HepG2 (cell line): ENCODE results near the gene CRYZL1. TPM values are rescaled to one million over a fixed set of nuclear protein-coding genes. Genes with fewer than 3 reads are reported as not detected.

ENCODE experiments used
- ATF1 ChIP-seq: IDR thresholded peaks from 2 replicates; pipeline ENCODE4 v1.6.1; 2016; ENCODE audit warnings: mild to moderate bottlenecking, control low read depth
- BCL6 ChIP-seq: IDR thresholded peaks from 2 replicates; pipeline ENCODE4 v1.6.1; 2016; ENCODE audit warnings: missing genetic modification reagents, missing compliant biosample characterization
- DPF2 ChIP-seq: sonication (generic); formaldehyde crosslinking; IDR thresholded peaks from 2 replicates; pipeline ENCODE4 v1.4.0; 2020; ENCODE audit warnings: mild to moderate bottlenecking, low read depth, missing genetic modification reagents, borderline replicate concordance
- FOXA3 ChIP-seq: IDR thresholded peaks from 2 replicates; pipeline ENCODE4 v1.6.1; 2016; ENCODE audit warnings: missing genetic modification reagents, missing compliant biosample characterization
- KAT8 ChIP-seq: IDR thresholded peaks from 2 replicates; pipeline ENCODE4 v1.6.1; 2016; ENCODE audit warnings: missing genetic modification reagents, missing compliant biosample characterization
- KMT2B ChIP-seq: IDR thresholded peaks from 2 replicates; pipeline ENCODE4 v1.6.1; 2016; ENCODE audit warnings: missing genetic modification reagents, missing compliant biosample characterization
- MBD4 ChIP-seq: IDR thresholded peaks from 2 replicates; pipeline ENCODE4 v1.6.1; 2012; ENCODE audit warnings: low read length, inconsistent platforms, borderline replicate concordance
- PHF5A ChIP-seq: IDR thresholded peaks from one replicate; pipeline ENCODE4 v1.6.1; 2018; ENCODE audit warnings: low read depth, missing genetic modification reagents; ENCODE audit not compliant: unreplicated experiment
- SATB2 ChIP-seq: sonication (generic); formaldehyde crosslinking; IDR thresholded peaks from 2 replicates; pipeline ENCODE4 v1.5.0; 2020; ENCODE audit warnings: missing genetic modification reagents
- ZFP1 ChIP-seq: IDR thresholded peaks from 2 replicates; pipeline ENCODE4 v1.6.1; 2016
- ZNF124 ChIP-seq: sonication (generic); formaldehyde crosslinking; IDR thresholded peaks from 2 replicates; pipeline ENCODE4 v1.4.0; 2020; ENCODE audit warnings: missing genetic modification reagents
- polyA plus RNA-seq, 8 experiments: library from polyadenylated mRNA; depleted of rRNA in 3 of 8; stranded (reverse) in 7 of 8; unstranded in 1 of 8; fragments of >200 nt; fragmentation: Illumina TruSeq in 4 of 8; extraction: Trizol in 4 of 8; gene quantifications; 2 replicates each; pipeline versions ENCODE4 v1.2.1 to v1.2.3, GENCODE V29; 2011 to 2016; ENCODE audit warnings: low read depth in 4 of 8, missing spikeins in 1 of 8, mixed read lengths in 1 of 8; ENCODE audit not compliant: insufficient read depth in 1 of 8
- total RNA-seq, 5 experiments: library from RNA; depleted of rRNA; stranded (reverse); fragments of >200 nt; fragmentation: Illumina TruSeq; extraction: Trizol; gene quantifications; 2 replicates each; pipeline ENCODE4 v1.2.3, GENCODE V29; 2016; ENCODE audit warnings: low read depth in 1 of 5
- TF ChIP-seq, protein P1 (sequence below): sonication (generic); formaldehyde crosslinking; IDR thresholded peaks from 2 replicates; pipeline ENCODE4 v1.4.0; 2020; ENCODE audit warnings: missing genetic modification reagents
- TF ChIP-seq, protein P2 (sequence below), 2 experiments: sonication (generic) in 1 of 2; formaldehyde crosslinking in 1 of 2; IDR thresholded peaks; 2 replicates each; pipeline versions ENCODE4 v1.4.0 to v1.6.1; 2016 to 2020; ENCODE audit warnings: borderline replicate concordance in 1 of 2, low read depth in 1 of 2, mild to moderate bottlenecking in 1 of 2, missing genetic modification reagents in 1 of 2
- TF ChIP-seq, protein P3 (sequence below), 2 experiments: fragments of 450-650 bp in 1 of 2; sonication (generic) in 1 of 2; formaldehyde crosslinking; IDR thresholded peaks; 2 replicates each; pipeline versions ENCODE4 v1.5.0 to v1.8.0; 2020 to 2022; ENCODE audit warnings: mild to moderate bottlenecking in 1 of 2, missing genetic modification reagents in 1 of 2
- TF ChIP-seq, protein P4 (sequence below): sonication (generic); formaldehyde crosslinking; IDR thresholded peaks from 2 replicates; pipeline ENCODE4 v1.4.0; 2020; ENCODE audit warnings: missing genetic modification reagents, borderline replicate concordance
- TF ChIP-seq, protein P5 (sequence below): sonication (generic); formaldehyde crosslinking; IDR thresholded peaks from 2 replicates; pipeline ENCODE4 v1.4.0; 2020; ENCODE audit warnings: missing genetic modification reagents

The CRYZL1 gene
- total and polyA plus RNA-seq, 2 of the 13 experiments (the other 11 are each of a cell fraction or from before 2014, with no cell fraction given) = 20.3 to 27.7 TPM

DNA sequence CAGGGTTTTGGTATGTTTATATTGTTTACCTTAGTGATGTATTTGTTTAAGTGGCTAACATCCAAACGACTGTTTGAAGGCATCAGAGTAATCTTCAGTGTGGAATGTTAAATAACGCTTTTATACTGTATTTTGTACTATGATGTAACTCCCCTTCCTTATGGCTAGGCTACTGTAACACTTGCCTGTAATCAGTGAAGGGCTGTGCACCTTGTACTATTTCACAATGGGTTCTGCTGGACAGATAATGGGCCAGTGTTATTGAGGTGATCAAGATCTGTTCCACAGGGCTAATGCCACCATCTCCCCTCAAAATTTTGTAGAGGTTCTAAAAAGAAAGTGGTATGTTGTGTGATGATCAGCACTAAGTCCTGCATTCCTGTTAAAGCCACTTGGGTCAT is 64.8 kb downstream of the CRYZL1 start (continued):
- TF ChIP-seq MBD4 = peak; percentile 73; the same call in 1 of the 2 replicates
- TF ChIP-seq, protein P1, sequence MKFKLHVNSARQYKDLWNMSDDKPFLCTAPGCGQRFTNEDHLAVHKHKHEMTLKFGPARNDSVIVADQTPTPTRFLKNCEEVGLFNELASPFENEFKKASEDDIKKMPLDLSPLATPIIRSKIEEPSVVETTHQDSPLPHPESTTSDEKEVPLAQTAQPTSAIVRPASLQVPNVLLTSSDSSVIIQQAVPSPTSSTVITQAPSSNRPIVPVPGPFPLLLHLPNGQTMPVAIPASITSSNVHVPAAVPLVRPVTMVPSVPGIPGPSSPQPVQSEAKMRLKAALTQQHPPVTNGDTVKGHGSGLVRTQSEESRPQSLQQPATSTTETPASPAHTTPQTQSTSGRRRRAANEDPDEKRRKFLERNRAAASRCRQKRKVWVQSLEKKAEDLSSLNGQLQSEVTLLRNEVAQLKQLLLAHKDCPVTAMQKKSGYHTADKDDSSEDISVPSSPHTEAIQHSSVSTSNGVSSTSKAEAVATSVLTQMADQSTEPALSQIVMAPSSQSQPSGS = peak; percentile 95
- TF ChIP-seq DPF2 (CRISPR knock-in tag) = peak; percentile 93
- TF ChIP-seq ZFP1 (CRISPR knock-in tag) = peak; percentile 90; the same call in 1 of the 2 replicates
- peak; percentile 65; the same call in 1 of the 2 replicates for TF ChIP-seq KAT8 (CRISPR knock-in tag)
- 0 out of 2 replicates have a peak, but pooled peaks have one; percentile 53 for TF ChIP-seq KMT2B (CRISPR knock-in tag)
- peak; percentile 89 for TF ChIP-seq FOXA3 (CRISPR knock-in tag)
- TF ChIP-seq, protein P2, sequence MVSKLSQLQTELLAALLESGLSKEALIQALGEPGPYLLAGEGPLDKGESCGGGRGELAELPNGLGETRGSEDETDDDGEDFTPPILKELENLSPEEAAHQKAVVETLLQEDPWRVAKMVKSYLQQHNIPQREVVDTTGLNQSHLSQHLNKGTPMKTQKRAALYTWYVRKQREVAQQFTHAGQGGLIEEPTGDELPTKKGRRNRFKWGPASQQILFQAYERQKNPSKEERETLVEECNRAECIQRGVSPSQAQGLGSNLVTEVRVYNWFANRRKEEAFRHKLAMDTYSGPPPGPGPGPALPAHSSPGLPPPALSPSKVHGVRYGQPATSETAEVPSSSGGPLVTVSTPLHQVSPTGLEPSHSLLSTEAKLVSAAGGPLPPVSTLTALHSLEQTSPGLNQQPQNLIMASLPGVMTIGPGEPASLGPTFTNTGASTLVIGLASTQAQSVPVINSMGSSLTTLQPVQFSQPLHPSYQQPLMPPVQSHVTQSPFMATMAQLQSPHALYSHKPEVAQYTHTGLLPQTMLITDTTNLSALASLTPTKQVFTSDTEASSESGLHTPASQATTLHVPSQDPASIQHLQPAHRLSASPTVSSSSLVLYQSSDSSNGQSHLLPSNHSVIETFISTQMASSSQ (IDR thresholded peaks at IDR 0.05; ENCODE audit: low read depth) = peak; percentile 47; the same call in 1 of the 2 replicates
- TF ChIP-seq, protein P2 (CRISPR knock-in tag; IDR thresholded peaks at IDR 0.05; ENCODE audit: borderline replicate concordance) = peak; percentile 70; the same call in 1 of the 2 replicates
- TF ChIP-seq SATB2 = peak; percentile 66; the same call in 1 of the 2 replicates
- peak; percentile 35 for TF ChIP-seq PHF5A (CRISPR knock-in tag)
- peak; percentile 73 for TF ChIP-seq BCL6 (CRISPR knock-in tag)
- TF ChIP-seq, protein P3, sequence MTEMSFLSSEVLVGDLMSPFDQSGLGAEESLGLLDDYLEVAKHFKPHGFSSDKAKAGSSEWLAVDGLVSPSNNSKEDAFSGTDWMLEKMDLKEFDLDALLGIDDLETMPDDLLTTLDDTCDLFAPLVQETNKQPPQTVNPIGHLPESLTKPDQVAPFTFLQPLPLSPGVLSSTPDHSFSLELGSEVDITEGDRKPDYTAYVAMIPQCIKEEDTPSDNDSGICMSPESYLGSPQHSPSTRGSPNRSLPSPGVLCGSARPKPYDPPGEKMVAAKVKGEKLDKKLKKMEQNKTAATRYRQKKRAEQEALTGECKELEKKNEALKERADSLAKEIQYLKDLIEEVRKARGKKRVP (CRISPR knock-in tag; IDR thresholded peaks at IDR 0.05) = peak in 1 of 2 experiments; percentile 93; a peak in 2 of 4 replicates
- TF ChIP-seq, protein P4, sequence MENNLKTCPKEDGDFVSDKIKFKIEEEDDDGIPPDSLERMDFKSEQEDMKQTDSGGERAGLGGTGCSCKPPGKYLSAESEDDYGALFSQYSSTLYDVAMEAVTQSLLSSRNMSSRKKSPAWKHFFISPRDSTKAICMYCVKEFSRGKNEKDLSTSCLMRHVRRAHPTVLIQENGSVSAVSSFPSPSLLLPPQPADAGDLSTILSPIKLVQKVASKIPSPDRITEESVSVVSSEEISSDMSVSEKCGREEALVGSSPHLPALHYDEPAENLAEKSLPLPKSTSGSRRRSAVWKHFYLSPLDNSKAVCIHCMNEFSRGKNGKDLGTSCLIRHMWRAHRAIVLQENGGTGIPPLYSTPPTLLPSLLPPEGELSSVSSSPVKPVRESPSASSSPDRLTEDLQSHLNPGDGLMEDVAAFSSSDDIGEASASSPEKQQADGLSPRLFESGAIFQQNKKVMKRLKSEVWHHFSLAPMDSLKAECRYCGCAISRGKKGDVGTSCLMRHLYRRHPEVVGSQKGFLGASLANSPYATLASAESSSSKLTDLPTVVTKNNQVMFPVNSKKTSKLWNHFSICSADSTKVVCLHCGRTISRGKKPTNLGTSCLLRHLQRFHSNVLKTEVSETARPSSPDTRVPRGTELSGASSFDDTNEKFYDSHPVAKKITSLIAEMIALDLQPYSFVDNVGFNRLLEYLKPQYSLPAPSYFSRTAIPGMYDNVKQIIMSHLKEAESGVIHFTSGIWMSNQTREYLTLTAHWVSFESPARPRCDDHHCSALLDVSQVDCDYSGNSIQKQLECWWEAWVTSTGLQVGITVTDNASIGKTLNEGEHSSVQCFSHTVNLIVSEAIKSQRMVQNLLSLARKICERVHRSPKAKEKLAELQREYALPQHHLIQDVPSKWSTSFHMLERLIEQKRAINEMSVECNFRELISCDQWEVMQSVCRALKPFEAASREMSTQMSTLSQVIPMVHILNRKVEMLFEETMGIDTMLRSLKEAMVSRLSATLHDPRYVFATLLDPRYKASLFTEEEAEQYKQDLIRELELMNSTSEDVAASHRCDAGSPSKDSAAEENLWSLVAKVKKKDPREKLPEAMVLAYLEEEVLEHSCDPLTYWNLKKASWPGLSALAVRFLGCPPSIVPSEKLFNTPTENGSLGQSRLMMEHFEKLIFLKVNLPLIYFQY = peak; percentile 98
- TF ChIP-seq, protein P5, sequence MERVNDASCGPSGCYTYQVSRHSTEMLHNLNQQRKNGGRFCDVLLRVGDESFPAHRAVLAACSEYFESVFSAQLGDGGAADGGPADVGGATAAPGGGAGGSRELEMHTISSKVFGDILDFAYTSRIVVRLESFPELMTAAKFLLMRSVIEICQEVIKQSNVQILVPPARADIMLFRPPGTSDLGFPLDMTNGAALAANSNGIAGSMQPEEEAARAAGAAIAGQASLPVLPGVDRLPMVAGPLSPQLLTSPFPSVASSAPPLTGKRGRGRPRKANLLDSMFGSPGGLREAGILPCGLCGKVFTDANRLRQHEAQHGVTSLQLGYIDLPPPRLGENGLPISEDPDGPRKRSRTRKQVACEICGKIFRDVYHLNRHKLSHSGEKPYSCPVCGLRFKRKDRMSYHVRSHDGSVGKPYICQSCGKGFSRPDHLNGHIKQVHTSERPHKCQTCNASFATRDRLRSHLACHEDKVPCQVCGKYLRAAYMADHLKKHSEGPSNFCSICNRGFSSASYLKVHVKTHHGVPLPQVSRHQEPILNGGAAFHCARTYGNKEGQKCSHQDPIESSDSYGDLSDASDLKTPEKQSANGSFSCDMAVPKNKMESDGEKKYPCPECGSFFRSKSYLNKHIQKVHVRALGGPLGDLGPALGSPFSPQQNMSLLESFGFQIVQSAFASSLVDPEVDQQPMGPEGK (CRISPR knock-in tag) = peak; percentile 61
- peak; percentile 46; the same call in 1 of the 2 replicates for TF ChIP-seq ATF1 (CRISPR knock-in tag)
- 0 out of 2 replicates have a peak, but pooled peaks have one; percentile 33 for TF ChIP-seq ZNF124 (CRISPR knock-in tag)
